Activated naive CD4-positive, alpha-beta T cell treated with anti-CD3 and anti-CD28 coated beads, Interleukin-2, amount 10 ng/mL, durations not matched to agents 7 days and 5 days (primary cell): ENCODE data around the gene PIAS4.

Source experiments
- CTCF ChIA-PET: fragments of 350-600 bp; sonication (Branson Sonifier 250); formaldehyde crosslinking; loops from one replicate; lab custom pipeline; 2021; ENCODE audit warnings: antibody characterized with exemption; lab: Charles Lee
- DNase-seq: peaks from one replicate; pipeline ENCODE4 v3.0.0-alpha.2; 2020
- H3K27ac Mint-ChIP-seq: one replicate; pipeline ENCODE4 v1.8.0; 2021; ENCODE audit warnings: mild to moderate bottlenecking, moderate library complexity, mixed read lengths
- H3K27me3 Mint-ChIP-seq: one replicate; pipeline ENCODE4 v1.8.0; 2021; ENCODE audit warnings: mild to moderate bottlenecking, mixed read lengths
- H3K36me3 Mint-ChIP-seq: one replicate; pipeline ENCODE4 v1.8.0; 2021; ENCODE audit warnings: mixed read lengths
- H3K4me1 Mint-ChIP-seq: one replicate; pipeline ENCODE4 v1.8.0; 2021; ENCODE audit warnings: mixed read lengths
- H3K4me3 Mint-ChIP-seq: one replicate; pipeline ENCODE4 v1.8.0; 2021; ENCODE audit warnings: mild to moderate bottlenecking, moderate library complexity, mixed read lengths
- H3K9me3 Mint-ChIP-seq: one replicate; pipeline ENCODE4 v1.8.0; 2021; ENCODE audit warnings: mixed read lengths

PIAS4 gene

GRCh38 chr19:4044990-4045465 is 37.5 kb downstream of the PIAS4 start:
- CTCF ChIA-PET: no interaction called here
- Mint-ChIP-seq H3K4me3 (no peak overlapping the region), H3K27ac (no peak overlapping the region), H3K9me3 (no peaks in the 10 kb centered on the region), H3K36me3 (peaks cover 20% of the 10 kb centered on the region), H3K27me3 (no peaks in the 10 kb centered on the region), H3K4me1 (no peaks in the 10 kb centered on the region)
- DNase-seq: no peak

DNA sequence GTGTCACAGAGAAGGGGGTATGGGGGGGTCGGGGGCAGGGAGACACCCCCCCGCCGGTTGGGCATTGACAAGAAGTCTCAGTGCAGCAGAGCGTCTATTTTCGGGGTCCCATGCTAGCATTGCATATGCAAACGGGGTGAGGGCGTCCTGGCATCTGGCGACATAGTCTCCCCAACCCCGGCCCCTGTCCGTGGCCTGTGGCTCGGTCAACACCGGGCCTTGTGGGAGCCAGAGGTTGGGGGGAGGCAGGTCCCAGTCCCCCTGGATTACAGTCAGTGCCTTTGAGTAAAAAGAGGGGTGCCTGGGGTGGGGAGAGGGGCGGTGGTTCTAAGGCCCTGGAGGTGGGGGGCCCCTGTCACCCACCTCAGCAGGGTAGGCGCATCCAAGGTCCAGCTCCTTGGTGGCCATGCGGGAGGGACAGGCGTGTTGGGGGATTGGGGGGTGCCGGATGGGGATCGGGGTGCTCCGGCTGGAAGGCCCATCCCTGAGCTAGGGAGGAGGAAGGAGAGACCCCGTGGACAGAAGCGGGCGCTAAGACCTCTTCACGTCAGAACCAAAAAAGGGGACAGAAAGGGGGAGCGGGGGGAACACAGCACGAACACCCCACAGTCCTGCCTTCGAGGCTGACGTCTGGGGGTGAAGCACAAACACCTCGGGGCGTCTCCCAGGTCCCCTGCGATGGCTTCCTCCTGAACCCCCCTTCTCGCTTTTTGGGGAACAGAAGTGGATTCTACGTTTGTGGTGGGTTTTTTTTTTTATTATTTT is 38.2 kb downstream of the PIAS4 start:
- Mint-ChIP-seq H3K27me3 (no peaks in the 10 kb centered on the region), H3K36me3 (peaks cover 22% of the 10 kb centered on the region), H3K4me3 (no peak overlapping the region), H3K4me1 (peaks cover 4% of the 10 kb centered on the region), H3K27ac (no peak overlapping the region), H3K9me3 (no peaks in the 10 kb centered on the region)
- CTCF ChIA-PET: interaction anchor here (0.5 kb wide), 1 partner anchor 301 kb away, joined by 4 read pairs; no protein-coding TSS in a partner anchor
- no peak for DNase-seq

DNA sequence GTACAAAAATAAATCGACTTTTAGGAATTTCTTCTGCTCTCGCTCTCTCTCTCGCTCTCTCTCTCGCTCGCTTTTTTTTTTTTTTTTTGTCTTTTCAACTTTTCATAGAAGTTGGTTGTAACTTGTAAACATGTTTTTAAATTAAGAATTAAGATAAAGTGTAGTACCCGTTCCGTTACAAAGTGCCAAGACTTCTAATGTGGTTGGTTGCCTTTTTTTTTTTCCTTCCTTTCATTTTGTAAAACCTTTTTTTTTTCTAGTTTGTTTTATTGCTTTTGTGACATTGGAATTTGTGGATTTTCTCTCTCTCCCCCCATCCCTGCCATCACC is 38.8 kb downstream of the PIAS4 start:
- Mint-ChIP-seq H3K9me3 (no peaks in the 10 kb centered on the region), H3K4me1 (peaks cover 8% of the 10 kb centered on the region), H3K4me3 (no peak overlapping the region), H3K27ac (peak overlapping the region; percentile 24), H3K27me3 (no peaks in the 10 kb centered on the region), H3K36me3 (peaks cover 25% of the 10 kb centered on the region)
- no peak for DNase-seq
- CTCF ChIA-PET: interaction anchor here (0.5 kb wide), 1 partner anchor 300 kb away, joined by 4 read pairs; no protein-coding TSS in a partner anchor

GRCh38 chr19:4046946-4047683 is 39.6 kb downstream of the PIAS4 start:
- Mint-ChIP-seq H3K9me3 (no peaks in the 10 kb centered on the region), H3K4me1 (peaks cover 11% of the 10 kb centered on the region), H3K36me3 (peaks cover 28% of the 10 kb centered on the region), H3K4me3 (no peak overlapping the region), H3K27me3 (no peaks in the 10 kb centered on the region), H3K27ac (no peak overlapping the region)
- CTCF ChIA-PET: no interaction called here
- no peak for DNase-seq

GRCh38 chr19:4049432-4049831 is 41.9 kb downstream of the PIAS4 start:
- Mint-ChIP-seq H3K36me3 (peaks cover 37% of the 10 kb centered on the region), H3K4me1 (peaks cover 22% of the 10 kb centered on the region), H3K4me3 (no peak overlapping the region), H3K27me3 (no peaks in the 10 kb centered on the region), H3K27ac (no peak overlapping the region), H3K9me3 (peaks cover 4% of the 10 kb centered on the region)
- CTCF ChIA-PET: interaction anchor here (0.7 kb wide), 1 partner anchor 160 kb away, joined by 3 read pairs; no protein-coding TSS in a partner anchor
- DNase-seq: no peak

- no peak overlapping the region for H3K4me3 Mint-ChIP-seq
- peaks cover 51% of the 10 kb centered on the region for H3K36me3 Mint-ChIP-seq
- no peaks in the 10 kb centered on the region for H3K27me3 Mint-ChIP-seq
- CTCF ChIA-PET: no interaction called here
- peaks cover 4% of the 10 kb centered on the region for H3K9me3 Mint-ChIP-seq
- H3K4me1 Mint-ChIP-seq: peaks cover 22% of the 10 kb centered on the region
- DNase-seq: no peak
- H3K27ac Mint-ChIP-seq: peak overlapping the region; percentile 69
Measured at GRCh38 chr19:4051175-4052101, 43.9 kb downstream of the PIAS4 start.

DNA sequence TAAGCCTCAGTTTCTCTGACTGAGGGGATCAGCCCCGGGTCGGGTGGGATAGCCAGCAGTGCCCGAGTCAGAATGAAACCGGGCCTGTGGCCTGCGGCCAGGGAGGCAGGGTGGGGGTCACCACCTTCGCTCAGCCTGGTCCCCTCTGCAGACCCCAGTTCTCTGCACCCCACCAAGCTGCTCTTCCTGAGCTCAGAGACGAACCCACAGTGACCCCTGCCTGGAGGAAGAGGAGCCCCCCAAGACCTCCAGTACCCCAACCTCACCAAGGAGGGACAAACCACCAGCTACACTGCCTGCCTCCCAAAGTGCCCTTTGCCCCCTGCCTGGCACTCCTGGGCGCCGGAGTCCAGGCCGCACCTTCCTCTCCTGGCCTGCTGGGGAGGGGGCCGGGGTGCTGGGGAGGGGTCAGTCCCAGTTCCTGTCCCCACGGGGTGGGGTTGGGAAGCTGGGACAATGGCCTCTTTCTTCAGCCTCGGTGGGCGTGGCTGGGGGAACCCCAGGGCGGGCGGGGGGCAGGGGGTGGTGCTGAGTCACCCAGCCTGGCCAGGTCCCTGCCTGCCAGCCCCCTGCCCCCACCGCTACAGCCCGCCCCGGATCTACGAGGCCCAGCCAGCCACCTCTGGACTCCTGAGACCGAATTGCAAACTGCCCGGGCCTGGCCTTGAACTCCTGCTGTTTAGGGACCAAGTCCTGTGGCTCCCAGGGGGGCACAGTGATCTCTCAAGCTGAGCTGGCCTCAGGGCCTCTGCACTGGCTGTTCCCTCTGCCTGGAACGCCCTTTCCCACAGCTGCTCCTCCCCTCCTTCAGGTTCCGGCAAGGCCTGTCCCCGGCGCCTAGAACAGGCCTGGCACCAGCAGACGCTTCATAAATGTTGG is 44.8 kb downstream of the PIAS4 start:
- no peak overlapping the region for H3K4me3 Mint-ChIP-seq
- H3K27ac Mint-ChIP-seq: peak overlapping the region; percentile 77
- CTCF ChIA-PET: no interaction called here
- peaks cover 52% of the 10 kb centered on the region for H3K36me3 Mint-ChIP-seq
- no peak for DNase-seq
- H3K4me1 Mint-ChIP-seq: peaks cover 22% of the 10 kb centered on the region
- peaks cover 4% of the 10 kb centered on the region for H3K9me3 Mint-ChIP-seq
- no peaks in the 10 kb centered on the region for H3K27me3 Mint-ChIP-seq

- peaks cover 55% of the 10 kb centered on the region for H3K36me3 Mint-ChIP-seq
- no peak overlapping the region for H3K4me3 Mint-ChIP-seq
- H3K27ac Mint-ChIP-seq: peak overlapping the region; percentile 77
- peaks cover 4% of the 10 kb centered on the region for H3K9me3 Mint-ChIP-seq
- H3K4me1 Mint-ChIP-seq: peaks cover 22% of the 10 kb centered on the region
- CTCF ChIA-PET: no interaction called here
- no peak for DNase-seq
- H3K27me3 Mint-ChIP-seq: no peaks in the 10 kb centered on the region
Measured at GRCh38 chr19:4052993-4053422, 45.5 kb downstream of the PIAS4 start.

- Mint-ChIP-seq H3K4me1 (peaks cover 22% of the 10 kb centered on the region), H3K27me3 (no peaks in the 10 kb centered on the region), H3K4me3 (no peak overlapping the region), H3K27ac (peak overlapping the region; percentile 25), H3K9me3 (peaks cover 4% of the 10 kb centered on the region), H3K36me3 (peaks cover 53% of the 10 kb centered on the region)
- no peak for DNase-seq
- CTCF ChIA-PET: no interaction called here
Measured at GRCh38 chr19:4053423-4054324, 46.1 kb downstream of the PIAS4 start.

DNA sequence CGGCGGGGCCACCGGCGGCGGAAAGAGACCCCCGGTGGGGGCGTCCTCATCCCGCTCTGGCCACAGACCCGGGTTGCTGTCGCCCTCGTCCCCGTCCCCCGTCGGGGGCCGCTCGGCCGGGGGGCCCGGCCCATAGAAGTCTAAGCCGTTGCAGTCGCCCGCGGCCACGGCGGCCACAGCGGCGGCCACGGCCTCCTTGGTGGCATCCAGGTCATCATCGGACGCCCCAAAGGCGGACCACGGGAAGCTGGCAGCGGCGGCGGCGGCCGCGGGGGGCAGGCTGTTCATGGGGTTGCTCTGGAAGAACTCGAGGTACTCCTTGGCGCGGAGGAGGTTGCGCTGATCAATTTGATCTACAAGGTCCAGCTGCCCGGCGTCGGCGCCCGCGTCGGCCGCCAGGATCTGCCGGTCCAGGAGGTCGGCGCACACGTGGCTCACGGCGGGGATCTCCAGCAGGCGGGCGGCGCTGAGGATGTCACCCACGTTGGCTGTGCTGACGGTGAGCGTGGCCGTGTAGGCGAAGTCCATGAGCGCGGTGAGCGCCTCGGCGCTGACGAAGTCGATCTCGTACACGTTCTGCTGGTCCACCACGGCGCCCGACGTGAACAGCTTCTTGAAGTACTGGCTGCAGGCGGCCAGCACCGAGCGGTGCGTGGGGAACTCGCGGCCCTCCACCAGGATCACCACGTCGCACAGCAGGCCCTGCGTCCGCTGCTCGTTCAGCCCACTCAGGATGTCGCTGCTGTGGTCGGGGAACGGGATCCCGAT is 47.1 kb downstream of the PIAS4 start:
- no peaks in the 10 kb centered on the region for H3K27me3 Mint-ChIP-seq
- peaks cover 4% of the 10 kb centered on the region for H3K9me3 Mint-ChIP-seq
- no peak overlapping the region for H3K4me3 Mint-ChIP-seq
- peaks cover 22% of the 10 kb centered on the region for H3K4me1 Mint-ChIP-seq
- H3K36me3 Mint-ChIP-seq: peaks cover 51% of the 10 kb centered on the region
- CTCF ChIA-PET: no interaction called here
- no peak overlapping the region for H3K27ac Mint-ChIP-seq
- DNase-seq: no peak

DNA sequence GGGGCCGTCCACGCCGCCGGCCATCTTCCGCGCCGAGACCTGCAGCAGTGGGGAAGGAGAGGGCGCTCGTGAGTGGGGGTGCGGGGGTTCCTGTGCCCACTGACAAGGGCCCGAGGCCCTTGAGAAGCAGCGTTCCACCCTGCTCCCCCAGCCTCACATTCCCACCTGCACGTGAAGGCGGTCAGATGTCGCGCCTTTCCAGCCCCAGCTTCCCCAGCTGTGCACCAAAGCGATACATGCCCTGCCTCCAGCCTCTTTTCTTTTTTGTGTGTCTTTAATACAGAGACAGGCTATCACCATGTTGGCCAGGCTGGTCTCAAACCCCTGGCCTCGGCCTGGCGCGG is 47.6 kb downstream of the PIAS4 start:
- no peaks in the 10 kb centered on the region for H3K27me3 Mint-ChIP-seq
- CTCF ChIA-PET: no interaction called here

More for the DNA sequence above, 47.6 kb downstream of the PIAS4 start:
- peaks cover 4% of the 10 kb centered on the region for H3K9me3 Mint-ChIP-seq
- H3K4me3 Mint-ChIP-seq: no peak overlapping the region
- no peak overlapping the region for H3K27ac Mint-ChIP-seq
- no peak for DNase-seq
- H3K4me1 Mint-ChIP-seq: peaks cover 22% of the 10 kb centered on the region
- H3K36me3 Mint-ChIP-seq: peaks cover 48% of the 10 kb centered on the region
